ENCODE measurements around the gene CMSS1.

The CMSS1 gene

DNA sequence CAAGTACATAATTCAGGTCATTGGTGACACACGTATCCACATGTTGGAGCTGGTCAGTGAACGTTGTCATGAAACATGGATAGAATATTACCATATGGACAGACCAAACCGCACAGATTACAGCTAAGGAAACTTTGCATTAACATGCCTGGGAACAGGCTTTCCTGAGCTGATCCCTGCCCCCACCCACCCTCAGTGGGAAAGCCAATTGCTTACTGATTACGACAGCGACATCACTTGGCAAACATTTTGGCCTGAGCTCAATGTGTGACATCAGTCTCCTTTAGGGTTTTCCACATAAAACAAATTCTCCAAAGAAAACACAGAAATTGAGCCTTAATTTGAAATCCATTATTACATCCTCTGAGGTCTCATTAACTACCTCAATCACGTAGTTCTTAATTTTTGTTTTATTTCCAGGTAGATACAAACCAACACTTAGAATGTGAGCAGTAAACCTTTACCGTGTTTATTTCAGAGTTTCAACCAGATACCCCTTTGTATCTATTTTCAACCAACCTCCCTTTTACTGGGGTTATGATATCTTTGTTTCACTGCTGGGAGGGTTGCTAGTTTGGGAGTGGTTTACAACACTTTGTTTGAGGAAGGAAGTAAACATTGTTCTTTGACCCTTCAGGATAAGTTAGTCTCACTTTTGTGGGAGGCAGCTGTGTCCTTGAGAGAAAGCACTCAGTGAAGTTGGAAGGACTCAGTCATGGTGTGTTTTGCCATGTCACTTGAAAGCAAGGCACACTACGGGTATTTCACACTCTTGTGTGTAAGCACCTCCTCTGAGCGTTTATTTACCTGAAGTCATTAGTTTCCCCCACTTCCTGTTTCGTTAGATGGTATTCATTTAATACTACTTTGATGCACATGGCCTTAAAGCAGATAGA is 103.1 kb downstream of the CMSS1 start:
- Histone ChIP-seq H3K4me1 (ENCODE audit: low read length) (peaks cover 17% of the 10 kb centered on the region), H3K9me2 (replicated peaks; ENCODE audit: insufficient read depth, low read length) (no peaks in the 10 kb centered on the region), H3F3A (ENCODE audit: insufficient read depth, low read length) (peaks cover 5% of the 10 kb centered on the region; the same call in 1 of the 2 replicates), H2AFZ (ENCODE audit: low read length) (no peak overlapping the region), H3K79me2 (ENCODE audit: low read length) (peaks cover 3% of the 10 kb centered on the region; the same call in 1 of the 2 replicates), H3K4me2 (ENCODE audit: low read depth, low read length) (peak overlapping the region; percentile 8; the same call in 1 of the 2 replicates), H3K4me3 (ENCODE audit: low read length) (no peak overlapping the region), H3K27ac (ENCODE audit: low read length) (no peak overlapping the region), H3K9me3 (replicated peaks; ENCODE audit: insufficient read depth, low read length) (no peaks in the 10 kb centered on the region), H3K9ac (ENCODE audit: low read length) (no peak overlapping the region), H3K27me3 (replicated peaks; ENCODE audit: insufficient read depth, low read length) (no peaks in the 10 kb centered on the region), H3K36me3 (replicated peaks; ENCODE audit: insufficient read depth, low read length) (no peaks in the 10 kb centered on the region), H4K20me1 (ENCODE audit: insufficient read depth, low read length) (no peaks in the 10 kb centered on the region)
- no peak for TF ChIP-seq EZH2 (optimal IDR thresholded peaks at IDR 0.05; ENCODE audit: low read depth, low read length)
- TF ChIP-seq, protein P1, sequence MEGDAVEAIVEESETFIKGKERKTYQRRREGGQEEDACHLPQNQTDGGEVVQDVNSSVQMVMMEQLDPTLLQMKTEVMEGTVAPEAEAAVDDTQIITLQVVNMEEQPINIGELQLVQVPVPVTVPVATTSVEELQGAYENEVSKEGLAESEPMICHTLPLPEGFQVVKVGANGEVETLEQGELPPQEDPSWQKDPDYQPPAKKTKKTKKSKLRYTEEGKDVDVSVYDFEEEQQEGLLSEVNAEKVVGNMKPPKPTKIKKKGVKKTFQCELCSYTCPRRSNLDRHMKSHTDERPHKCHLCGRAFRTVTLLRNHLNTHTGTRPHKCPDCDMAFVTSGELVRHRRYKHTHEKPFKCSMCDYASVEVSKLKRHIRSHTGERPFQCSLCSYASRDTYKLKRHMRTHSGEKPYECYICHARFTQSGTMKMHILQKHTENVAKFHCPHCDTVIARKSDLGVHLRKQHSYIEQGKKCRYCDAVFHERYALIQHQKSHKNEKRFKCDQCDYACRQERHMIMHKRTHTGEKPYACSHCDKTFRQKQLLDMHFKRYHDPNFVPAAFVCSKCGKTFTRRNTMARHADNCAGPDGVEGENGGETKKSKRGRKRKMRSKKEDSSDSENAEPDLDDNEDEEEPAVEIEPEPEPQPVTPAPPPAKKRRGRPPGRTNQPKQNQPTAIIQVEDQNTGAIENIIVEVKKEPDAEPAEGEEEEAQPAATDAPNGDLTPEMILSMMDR (IDR thresholded peaks at IDR 0.05; ENCODE audit: low read length) = no peak
- no peak for TF ChIP-seq EZH2phosphoT487 (IDR thresholded peaks at IDR 0.05; ENCODE audit: low read length)
- DNase-seq = no peak

DNA sequence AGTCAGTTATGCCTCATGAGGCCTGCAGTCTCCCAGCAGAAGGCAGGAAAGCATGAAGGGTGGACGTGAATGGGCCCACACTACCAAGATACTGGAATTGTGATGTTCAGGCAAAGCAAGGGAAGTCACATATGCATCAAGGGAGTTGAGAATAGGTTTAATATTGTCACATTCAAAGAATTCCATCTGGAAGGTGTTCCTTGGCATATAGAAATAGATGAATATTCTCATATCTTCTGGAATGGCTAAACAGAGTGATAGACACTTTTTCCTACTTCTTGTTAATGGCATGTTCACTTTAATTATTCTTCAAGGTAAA is 103.7 kb downstream of the CMSS1 start:
- Histone ChIP-seq H3K36me3 (replicated peaks; ENCODE audit: insufficient read depth, low read length) (no peaks in the 10 kb centered on the region), H3F3A (ENCODE audit: insufficient read depth, low read length) (peaks cover 5% of the 10 kb centered on the region; the same call in 1 of the 2 replicates), H3K27me3 (replicated peaks; ENCODE audit: insufficient read depth, low read length) (no peaks in the 10 kb centered on the region), H3K4me2 (ENCODE audit: low read depth, low read length) (no peak overlapping the region), H3K9me3 (replicated peaks; ENCODE audit: insufficient read depth, low read length) (no peaks in the 10 kb centered on the region), H3K4me1 (ENCODE audit: low read length) (peaks cover 17% of the 10 kb centered on the region), H3K9ac (ENCODE audit: low read length) (no peak overlapping the region), H3K79me2 (ENCODE audit: low read length) (peaks cover 3% of the 10 kb centered on the region; the same call in 1 of the 2 replicates), H2AFZ (ENCODE audit: low read length) (no peak overlapping the region), H3K27ac (ENCODE audit: low read length) (no peak overlapping the region), H4K20me1 (ENCODE audit: insufficient read depth, low read length) (no peaks in the 10 kb centered on the region), H3K4me3 (ENCODE audit: low read length) (no peak overlapping the region), H3K9me2 (replicated peaks; ENCODE audit: insufficient read depth, low read length) (no peaks in the 10 kb centered on the region)
- DNase-seq = no peak
- TF ChIP-seq, protein P1 (IDR thresholded peaks at IDR 0.05; ENCODE audit: low read length) = no peak
- TF ChIP-seq EZH2 (optimal IDR thresholded peaks at IDR 0.05; ENCODE audit: low read depth, low read length) = no peak
- no peak for TF ChIP-seq EZH2phosphoT487 (IDR thresholded peaks at IDR 0.05; ENCODE audit: low read length)

DNA sequence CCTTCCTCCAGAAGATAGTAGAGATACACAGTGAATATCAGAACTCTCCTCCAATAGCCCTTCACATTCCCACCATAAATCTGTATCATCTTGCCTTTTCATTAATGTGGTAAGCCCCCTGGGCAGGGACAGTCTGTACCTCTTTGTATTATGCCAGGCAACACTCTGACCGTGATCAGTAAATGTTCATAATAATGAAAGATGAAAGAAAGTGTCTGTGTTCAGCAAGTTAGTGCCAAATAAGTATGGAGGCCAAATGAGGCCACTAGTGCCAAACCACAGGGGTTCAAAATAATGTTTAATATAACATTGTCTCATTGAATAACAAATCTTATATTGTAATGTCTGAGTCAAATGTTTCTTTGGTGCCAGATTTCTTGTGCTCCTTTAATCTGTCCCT is 104.3 kb downstream of the CMSS1 start:
- Histone ChIP-seq H3K9me3 (replicated peaks; ENCODE audit: insufficient read depth, low read length) (no peaks in the 10 kb centered on the region), H3F3A (ENCODE audit: insufficient read depth, low read length) (peaks cover 5% of the 10 kb centered on the region; the same call in 1 of the 2 replicates), H3K9me2 (replicated peaks; ENCODE audit: insufficient read depth, low read length) (no peaks in the 10 kb centered on the region), H2AFZ (ENCODE audit: low read length) (no peak overlapping the region), H3K36me3 (replicated peaks; ENCODE audit: insufficient read depth, low read length) (no peaks in the 10 kb centered on the region), H3K4me3 (ENCODE audit: low read length) (no peak overlapping the region), H3K4me1 (ENCODE audit: low read length) (peaks cover 17% of the 10 kb centered on the region), H3K79me2 (ENCODE audit: low read length) (peaks cover 3% of the 10 kb centered on the region; the same call in 1 of the 2 replicates), H4K20me1 (ENCODE audit: insufficient read depth, low read length) (no peaks in the 10 kb centered on the region), H3K9ac (ENCODE audit: low read length) (no peak overlapping the region), H3K4me2 (ENCODE audit: low read depth, low read length) (no peak overlapping the region), H3K27ac (ENCODE audit: low read length) (no peak overlapping the region), H3K27me3 (replicated peaks; ENCODE audit: insufficient read depth, low read length) (no peaks in the 10 kb centered on the region)
- TF ChIP-seq, protein P1 (IDR thresholded peaks at IDR 0.05; ENCODE audit: low read length) = no peak
- no peak for TF ChIP-seq EZH2phosphoT487 (IDR thresholded peaks at IDR 0.05; ENCODE audit: low read length)
- TF ChIP-seq EZH2 (optimal IDR thresholded peaks at IDR 0.05; ENCODE audit: low read depth, low read length) = no peak
- DNase-seq = no peak

Data from MM.1S (cell line).